Measurements from ENCODE around the gene LINC00632.

Gene LINC00632

GRCh38 chrX:140766024-140766611 is 56.6 kb downstream of the LINC00632 start:
- Mint-ChIP-seq H3K9me3 (peaks cover 5% of the 10 kb centered on the region), H3K36me3 (ENCODE audit: low read depth) (peaks cover 9% of the 10 kb centered on the region), H3K4me3 (peak overlapping the region; percentile 78 to 87 (median 80)), H3K27ac (peak overlapping the region; percentile 44 to 89 (median 67)), H3K4me1 (peaks cover 12% of the 10 kb centered on the region), H3K27me3 (ENCODE audit: low read depth) (no peaks in the 10 kb centered on the region)
- peak; percentile 77 to 91 (median 83) for TF ChIP-seq CTCF (IDR thresholded peaks at IDR 0.05; ENCODE audit: unreplicated experiment in 3 of 3)

GRCh38 chrX:140767646-140768045 is 58.1 kb downstream of the LINC00632 start:
- Mint-ChIP-seq H3K9me3 (peaks cover 5% of the 10 kb centered on the region), H3K36me3 (ENCODE audit: low read depth) (peaks cover 17% of the 10 kb centered on the region), H3K27me3 (ENCODE audit: low read depth) (no peaks in the 10 kb centered on the region), H3K27ac (no peak overlapping the region), H3K4me1 (peaks cover 6% of the 10 kb centered on the region), H3K4me3 (no peak overlapping the region)
- no peak for TF ChIP-seq CTCF (IDR thresholded peaks at IDR 0.05; ENCODE audit: unreplicated experiment in 3 of 3)

GRCh38 chrX:140775211-140775610 is 65.7 kb downstream of the LINC00632 start:
- Mint-ChIP-seq H3K4me1 (no peaks in the 10 kb centered on the region), H3K4me3 (no peak overlapping the region), H3K36me3 (ENCODE audit: low read depth) (peaks cover 45% of the 10 kb centered on the region), H3K27ac (no peak overlapping the region), H3K9me3 (peaks cover 19% of the 10 kb centered on the region), H3K27me3 (ENCODE audit: low read depth) (no peaks in the 10 kb centered on the region)
- TF ChIP-seq CTCF (IDR thresholded peaks at IDR 0.05; ENCODE audit: unreplicated experiment in 3 of 3), result no peak

GRCh38 chrX:140776320-140776719 is 66.8 kb downstream of the LINC00632 start:
- Mint-ChIP-seq H3K4me1 (no peaks in the 10 kb centered on the region), H3K4me3 (no peak overlapping the region), H3K36me3 (ENCODE audit: low read depth) (peaks cover 45% of the 10 kb centered on the region), H3K9me3 (peaks cover 19% of the 10 kb centered on the region), H3K27ac (no peak overlapping the region), H3K27me3 (ENCODE audit: low read depth) (no peaks in the 10 kb centered on the region)
- no peak for TF ChIP-seq CTCF (IDR thresholded peaks at IDR 0.05; ENCODE audit: unreplicated experiment in 3 of 3)

GRCh38 chrX:140794642-140795041 is 85.1 kb downstream of the LINC00632 start:
- Mint-ChIP-seq H3K4me3 (no peak overlapping the region), H3K36me3 (ENCODE audit: low read depth) (no peaks in the 10 kb centered on the region), H3K4me1 (no peaks in the 10 kb centered on the region), H3K27ac (no peak overlapping the region), H3K9me3 (no peaks in the 10 kb centered on the region), H3K27me3 (ENCODE audit: low read depth) (no peaks in the 10 kb centered on the region)
- no peak for TF ChIP-seq CTCF (IDR thresholded peaks at IDR 0.05; ENCODE audit: unreplicated experiment in 3 of 3)

GRCh38 chrX:140799216-140799615 is 89.7 kb downstream of the LINC00632 start:
- no peak overlapping the region for H3K27ac Mint-ChIP-seq
- H3K27me3 Mint-ChIP-seq (ENCODE audit: low read depth), result no peaks in the 10 kb centered on the region
- no peaks in the 10 kb centered on the region for H3K36me3 Mint-ChIP-seq (ENCODE audit: low read depth)
- H3K4me3 Mint-ChIP-seq, result no peak overlapping the region
- H3K4me1 Mint-ChIP-seq, result no peaks in the 10 kb centered on the region
- H3K9me3 Mint-ChIP-seq, result peaks cover 4% of the 10 kb centered on the region
- TF ChIP-seq CTCF (IDR thresholded peaks at IDR 0.05; ENCODE audit: unreplicated experiment in 3 of 3), result no peak
